ENCODE data around the gene CYP4A11.
"Not testable (repeated sequence)": the region's sequence is repeated elsewhere in the genome, so short reads cannot be mapped to it uniquely, and the experiment has no call there.

Gene CYP4A11

DNA sequence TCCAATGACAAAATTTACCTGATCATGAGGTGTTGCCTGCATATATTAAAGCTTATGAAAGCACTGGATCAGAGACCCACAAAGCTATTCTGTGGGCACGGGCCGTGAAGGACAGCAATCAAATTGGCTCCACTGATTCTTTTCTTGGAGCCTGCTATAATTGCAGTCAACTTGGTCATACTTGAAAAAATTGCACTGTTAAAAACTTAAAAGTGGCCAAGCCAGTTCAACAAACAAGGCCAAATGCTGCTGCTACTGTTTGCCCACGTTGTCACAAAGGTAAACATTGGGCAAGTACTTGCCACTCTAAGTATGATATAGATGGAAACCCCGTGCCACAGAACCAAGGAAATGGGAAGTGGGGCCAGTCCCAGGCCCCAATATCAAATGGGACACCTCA lies 37.8 kb downstream of the CYP4A11 start:
- H3K79me2 ChIP-seq (ENCODE audit: insufficient read depth, low read length): no peaks in the 10 kb centered on the region
- H3K4me3 ChIP-seq (ENCODE audit: low read length, poor library complexity, severe bottlenecking): no peak overlapping the region
- H3K9me3 ChIP-seq (ENCODE audit: insufficient read depth, low read depth, low read length): no peaks in the 10 kb centered on the region
- H3K9me2 ChIP-seq (replicated peaks; ENCODE audit: low read depth, low read length): no peaks in the 10 kb centered on the region
- H3K4me2 ChIP-seq (ENCODE audit: low read depth, low read length, poor library complexity, severe bottlenecking): no peak overlapping the region
- no peak overlapping the region for H2AFZ ChIP-seq (ENCODE audit: low read length)
- H3K36me3 ChIP-seq (ENCODE audit: insufficient read depth, low read length): no peaks in the 10 kb centered on the region
- no peaks in the 10 kb centered on the region for H4K20me1 ChIP-seq (ENCODE audit: insufficient read depth, low read length, poor library complexity, severe bottlenecking)
- H3K4me1 ChIP-seq (ENCODE audit: insufficient read depth, low read length, poor library complexity, severe bottlenecking): no peaks in the 10 kb centered on the region
- no peaks in the 10 kb centered on the region for H3K27me3 ChIP-seq (ENCODE audit: insufficient read depth, low read length, poor library complexity, severe bottlenecking)
- no peak overlapping the region for H3K9ac ChIP-seq (ENCODE audit: low read depth, low read length, poor library complexity, severe bottlenecking)
- H3F3A ChIP-seq (ENCODE audit: low read depth): no peaks in the 10 kb centered on the region
- TF ChIP-seq, protein P1, sequence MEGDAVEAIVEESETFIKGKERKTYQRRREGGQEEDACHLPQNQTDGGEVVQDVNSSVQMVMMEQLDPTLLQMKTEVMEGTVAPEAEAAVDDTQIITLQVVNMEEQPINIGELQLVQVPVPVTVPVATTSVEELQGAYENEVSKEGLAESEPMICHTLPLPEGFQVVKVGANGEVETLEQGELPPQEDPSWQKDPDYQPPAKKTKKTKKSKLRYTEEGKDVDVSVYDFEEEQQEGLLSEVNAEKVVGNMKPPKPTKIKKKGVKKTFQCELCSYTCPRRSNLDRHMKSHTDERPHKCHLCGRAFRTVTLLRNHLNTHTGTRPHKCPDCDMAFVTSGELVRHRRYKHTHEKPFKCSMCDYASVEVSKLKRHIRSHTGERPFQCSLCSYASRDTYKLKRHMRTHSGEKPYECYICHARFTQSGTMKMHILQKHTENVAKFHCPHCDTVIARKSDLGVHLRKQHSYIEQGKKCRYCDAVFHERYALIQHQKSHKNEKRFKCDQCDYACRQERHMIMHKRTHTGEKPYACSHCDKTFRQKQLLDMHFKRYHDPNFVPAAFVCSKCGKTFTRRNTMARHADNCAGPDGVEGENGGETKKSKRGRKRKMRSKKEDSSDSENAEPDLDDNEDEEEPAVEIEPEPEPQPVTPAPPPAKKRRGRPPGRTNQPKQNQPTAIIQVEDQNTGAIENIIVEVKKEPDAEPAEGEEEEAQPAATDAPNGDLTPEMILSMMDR (conservative IDR thresholded peaks at IDR 0.05; ENCODE audit: low read length): no peak
- no peak for TF ChIP-seq EZH2phosphoT487 (IDR thresholded peaks at IDR 0.05; ENCODE audit: borderline replicate concordance)

DNA sequence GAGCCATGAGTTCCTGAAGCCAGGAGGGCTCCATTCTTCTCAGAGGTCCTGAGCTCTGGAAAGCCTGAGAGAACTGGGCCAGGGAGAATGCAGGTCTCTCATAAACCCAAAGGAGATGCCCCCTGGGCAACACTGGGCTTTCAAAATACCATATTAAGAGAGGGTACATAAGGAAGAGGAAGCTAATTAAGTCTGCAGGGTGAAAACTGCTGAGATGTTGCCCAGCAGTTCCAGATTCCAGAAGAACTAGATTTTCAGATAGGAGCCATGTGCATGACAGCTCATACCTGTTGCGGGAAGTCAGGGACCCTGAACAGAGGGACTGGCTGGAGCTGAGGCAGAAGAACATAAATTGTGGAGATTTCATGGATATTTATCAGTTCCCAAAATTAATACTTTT lies 40.9 kb downstream of the CYP4A11 start:
- H3F3A ChIP-seq (ENCODE audit: low read depth): no peaks in the 10 kb centered on the region
- no peak overlapping the region for H3K9ac ChIP-seq (ENCODE audit: low read depth, low read length, poor library complexity, severe bottlenecking)
- H3K79me2 ChIP-seq (ENCODE audit: insufficient read depth, low read length): no peaks in the 10 kb centered on the region
- H3K9me2 ChIP-seq (replicated peaks; ENCODE audit: low read depth, low read length): no peaks in the 10 kb centered on the region
- H3K9me3 ChIP-seq (ENCODE audit: insufficient read depth, low read depth, low read length): no peaks in the 10 kb centered on the region
- H4K20me1 ChIP-seq (ENCODE audit: insufficient read depth, low read length, poor library complexity, severe bottlenecking): no peaks in the 10 kb centered on the region
- no peak overlapping the region for H2AFZ ChIP-seq (ENCODE audit: low read length)
- no peaks in the 10 kb centered on the region for H3K27me3 ChIP-seq (ENCODE audit: insufficient read depth, low read length, poor library complexity, severe bottlenecking)
- no peak overlapping the region for H3K4me2 ChIP-seq (ENCODE audit: low read depth, low read length, poor library complexity, severe bottlenecking)
- TF ChIP-seq EZH2phosphoT487 (IDR thresholded peaks at IDR 0.05; ENCODE audit: borderline replicate concordance): no peak
- TF ChIP-seq, protein P1 (conservative IDR thresholded peaks at IDR 0.05; ENCODE audit: low read length): no peak
- H3K36me3 ChIP-seq (ENCODE audit: insufficient read depth, low read length): no peaks in the 10 kb centered on the region
- no peak overlapping the region for H3K4me3 ChIP-seq (ENCODE audit: low read length, poor library complexity, severe bottlenecking)
- no peaks in the 10 kb centered on the region for H3K4me1 ChIP-seq (ENCODE audit: insufficient read depth, low read length, poor library complexity, severe bottlenecking)

DNA sequence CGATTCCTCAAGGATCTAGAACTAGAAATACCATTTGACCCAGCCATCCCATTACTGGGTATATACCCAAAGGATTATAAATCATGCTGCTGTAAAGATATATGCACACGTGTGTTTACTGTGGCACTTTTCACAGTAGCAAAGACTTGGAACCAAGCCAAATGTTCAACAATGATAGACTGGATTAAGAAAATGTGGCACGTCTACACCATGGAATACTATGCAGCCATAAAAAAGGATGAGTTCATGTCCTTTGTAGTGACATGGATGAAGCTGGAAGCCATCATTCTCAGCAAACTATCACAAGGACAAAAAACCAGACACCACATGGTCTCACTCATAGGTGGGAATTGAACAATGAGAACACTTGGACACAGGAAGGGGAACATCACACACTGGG lies 59.6 kb downstream of the CYP4A11 start:
- not testable (repeated sequence) for H4K20me1 ChIP-seq (ENCODE audit: insufficient read depth, low read length, poor library complexity, severe bottlenecking); H3K9me3 ChIP-seq (ENCODE audit: insufficient read depth, low read depth, low read length); H3K4me3 ChIP-seq (ENCODE audit: low read length, poor library complexity, severe bottlenecking); H3F3A ChIP-seq (ENCODE audit: low read depth); H3K79me2 ChIP-seq (ENCODE audit: insufficient read depth, low read length); H3K4me2 ChIP-seq (ENCODE audit: low read depth, low read length, poor library complexity, severe bottlenecking); H3K27me3 ChIP-seq (ENCODE audit: insufficient read depth, low read length, poor library complexity, severe bottlenecking); H3K4me1 ChIP-seq (ENCODE audit: insufficient read depth, low read length, poor library complexity, severe bottlenecking); H2AFZ ChIP-seq (ENCODE audit: low read length); H3K36me3 ChIP-seq (ENCODE audit: insufficient read depth, low read length); H3K9ac ChIP-seq (ENCODE audit: low read depth, low read length, poor library complexity, severe bottlenecking); H3K9me2 ChIP-seq (replicated peaks; ENCODE audit: low read depth, low read length)
